Karpas-422 (cell line): Measurements from ENCODE around the gene ADK. TPM values are rescaled to one million over a fixed set of nuclear protein-coding genes. Genes with fewer than 3 reads are reported as not detected.
"Not testable (repeated sequence)": the region's sequence is repeated elsewhere in the genome, so short reads cannot be mapped to it uniquely, and the experiment has no call there.

Source experiments
- DNase-seq: peaks from one replicate; pipeline ENCODE4 v3.0.0-alpha.2; 2015
- H2AFZ ChIP-seq: fragments of 200-600 bp; sonication (generic); 2 replicates; pipeline ENCODE4 v1.6.1; 2014; ENCODE audit warnings: antibody characterized with exemption, low read length, mixed read lengths
- H3K27ac ChIP-seq: fragments of 200-600 bp; sonication (generic); 2 replicates; pipeline ENCODE4 v1.5.1; 2014; ENCODE audit warnings: mild to moderate bottlenecking, low read length, moderate library complexity
- H3K27me3 ChIP-seq: fragments of 200-600 bp; sonication (generic); 2 replicates; pipeline ENCODE4 v1.6.1; 2014; ENCODE audit warnings: low read length, mixed read lengths
- H3K36me3 ChIP-seq: fragments of 200-600 bp; sonication (generic); 2 replicates; pipeline ENCODE4 v1.6.1; 2014; ENCODE audit warnings: low read length, mixed read lengths; ENCODE audit not compliant: insufficient read depth
- H3K4me1 ChIP-seq: fragments of 200-600 bp; sonication (generic); 2 replicates; pipeline ENCODE4 v1.6.1; 2014; ENCODE audit warnings: mild to moderate bottlenecking, low read length, mixed read lengths
- H3K4me2 ChIP-seq: fragments of 200-600 bp; sonication (generic); 2 replicates; pipeline ENCODE4 v1.6.1; 2014; ENCODE audit warnings: low read length, low read depth, mild to moderate bottlenecking; ENCODE audit not compliant: poor library complexity, severe bottlenecking
- H3K4me3 ChIP-seq: fragments of 200-600 bp; sonication (generic); 2 replicates; pipeline ENCODE4 v1.5.1; 2014; ENCODE audit warnings: mild to moderate bottlenecking, antibody characterized with exemption, low read length, mixed read lengths
- H3K79me2 ChIP-seq: fragments of 200-600 bp; sonication (generic); 2 replicates; pipeline ENCODE4 v1.6.1; 2014; ENCODE audit warnings: mild to moderate bottlenecking, low read length, mixed read lengths
- H3K9ac ChIP-seq: fragments of 200-600 bp; sonication (generic); 2 replicates; pipeline ENCODE4 v1.6.0; 2014; ENCODE audit warnings: low read length
- H3K9me2 ChIP-seq: fragments of 200-600 bp; sonication (generic), shearing (Covaris generic); replicated peaks from 2 replicates; pipeline ENCODE4 v1.6.0; 2014; ENCODE audit warnings: mild to moderate bottlenecking, low read length, moderate library complexity; ENCODE audit not compliant: insufficient read depth
- H3K9me3 ChIP-seq: fragments of 300-700, 200-600 bp; sonication (generic); 2 replicates; pipeline ENCODE4 v1.6.1; 2014; ENCODE audit warnings: low read length, mixed read lengths
- H4K20me1 ChIP-seq: fragments of 200-600 bp; sonication (generic); 2 replicates; pipeline ENCODE4 v1.6.1; 2014; ENCODE audit warnings: mild to moderate bottlenecking, antibody characterized with exemption, low read length, low read depth; ENCODE audit not compliant: insufficient read depth
- total RNA-seq: library from RNA; depleted of rRNA; stranded (reverse); fragments of >200 nt; shearing (Covaris generic); gene quantifications from 2 replicates; pipeline ENCODE4 v1.2.3, GENCODE V29; 2014; ENCODE audit warnings: low replicate concordance

The ADK gene
- total RNA-seq, 1 experiment from 2014 or later: 41.4 TPM

- Histone ChIP-seq H3K9me3 (no peaks in the 10 kb centered on the region), H3K27ac (no peak overlapping the region), H3K9me2 (no peaks in the 10 kb centered on the region), H3K79me2 (0 out of 2 replicates have a peak, but pooled peaks cover 5% of the 10 kb centered on the region), H3K4me1 (peaks cover 3% of the 10 kb centered on the region; the same call in 1 of the 2 replicates), H3K27me3 (no peaks in the 10 kb centered on the region), H4K20me1 (no peaks in the 10 kb centered on the region), H3K4me3 (no peak overlapping the region), H2AFZ (no peak overlapping the region), H3K4me2 (no peak overlapping the region), H3K36me3 (no peaks in the 10 kb centered on the region), H3K9ac (no peak overlapping the region)
- DNase-seq: no peak
Measured at GRCh38 chr10:74544106-74544505, 393.1 kb downstream of the ADK start.

- Histone ChIP-seq H3K4me1 (peaks cover 3% of the 10 kb centered on the region; the same call in 1 of the 2 replicates), H2AFZ (no peak overlapping the region), H4K20me1 (no peaks in the 10 kb centered on the region), H3K36me3 (no peaks in the 10 kb centered on the region), H3K9ac (no peak overlapping the region), H3K9me3 (no peaks in the 10 kb centered on the region), H3K27ac (no peak overlapping the region), H3K4me2 (no peak overlapping the region), H3K79me2 (0 out of 2 replicates have a peak, but pooled peaks cover 5% of the 10 kb centered on the region), H3K9me2 (no peaks in the 10 kb centered on the region), H3K4me3 (no peak overlapping the region), H3K27me3 (no peaks in the 10 kb centered on the region)
- DNase-seq: no peak
Measured at GRCh38 chr10:74548676-74549075, 397.7 kb downstream of the ADK start.

GRCh38 chr10:74556072-74556705 lies 405.2 kb downstream of the ADK start:
- Histone ChIP-seq H3K27me3 (no peaks in the 10 kb centered on the region), H3K9me3 (no peaks in the 10 kb centered on the region), H3K27ac (no peak overlapping the region), H3K9me2 (no peaks in the 10 kb centered on the region), H3K36me3 (no peaks in the 10 kb centered on the region), H3K4me2 (no peak overlapping the region), H4K20me1 (no peaks in the 10 kb centered on the region), H3K4me1 (peaks cover 8% of the 10 kb centered on the region), H3K4me3 (no peak overlapping the region), H3K9ac (no peak overlapping the region), H2AFZ (no peak overlapping the region), H3K79me2 (no peaks in the 10 kb centered on the region)
- no peak for DNase-seq

GRCh38 chr10:74557098-74557497 lies 406.1 kb downstream of the ADK start:
- DNase-seq: no peak
- Histone ChIP-seq H3K27ac (no peak overlapping the region), H3K27me3 (no peaks in the 10 kb centered on the region), H3K79me2 (no peaks in the 10 kb centered on the region), H4K20me1 (no peaks in the 10 kb centered on the region), H3K9ac (no peak overlapping the region), H2AFZ (no peak overlapping the region), H3K9me2 (no peaks in the 10 kb centered on the region), H3K4me1 (peaks cover 8% of the 10 kb centered on the region), H3K36me3 (no peaks in the 10 kb centered on the region), H3K4me2 (no peak overlapping the region), H3K9me3 (no peaks in the 10 kb centered on the region), H3K4me3 (no peak overlapping the region)

GRCh38 chr10:74558403-74558802 lies 407.4 kb downstream of the ADK start:
- H4K20me1 ChIP-seq: no peaks in the 10 kb centered on the region
- H3K9me3 ChIP-seq: no peaks in the 10 kb centered on the region
- no peak overlapping the region for H3K4me3 ChIP-seq
- no peaks in the 10 kb centered on the region for H3K27me3 ChIP-seq
- H3K36me3 ChIP-seq: no peaks in the 10 kb centered on the region
- no peak overlapping the region for H3K27ac ChIP-seq
- DNase-seq: no peak
- no peaks in the 10 kb centered on the region for H3K9me2 ChIP-seq
- H3K4me2 ChIP-seq: no peak overlapping the region
- H3K79me2 ChIP-seq: no peaks in the 10 kb centered on the region
- peaks cover 8% of the 10 kb centered on the region for H3K4me1 ChIP-seq
- H2AFZ ChIP-seq: no peak overlapping the region
- no peak overlapping the region for H3K9ac ChIP-seq

GRCh38 chr10:74558897-74559296 lies 407.9 kb downstream of the ADK start:
- Histone ChIP-seq H3K4me2 (no peak overlapping the region), H3K9me2 (no peaks in the 10 kb centered on the region), H3K27ac (no peak overlapping the region), H4K20me1 (no peaks in the 10 kb centered on the region), H3K9ac (no peak overlapping the region), H3K4me3 (no peak overlapping the region), H3K79me2 (no peaks in the 10 kb centered on the region), H3K27me3 (no peaks in the 10 kb centered on the region), H3K9me3 (no peaks in the 10 kb centered on the region), H2AFZ (no peak overlapping the region), H3K36me3 (no peaks in the 10 kb centered on the region), H3K4me1 (peaks cover 8% of the 10 kb centered on the region)
- no peak for DNase-seq

GRCh38 chr10:74568896-74569295 lies 417.9 kb downstream of the ADK start:
- H3K27me3 ChIP-seq, H2AFZ ChIP-seq, H3K4me2 ChIP-seq, H3K9me2 ChIP-seq, H3K79me2 ChIP-seq, H3K9me3 ChIP-seq, H3K27ac ChIP-seq, H3K9ac ChIP-seq, H3K4me1 ChIP-seq, H3K4me3 ChIP-seq, H4K20me1 ChIP-seq, DNase-seq, H3K36me3 ChIP-seq: not testable (repeated sequence)

- not testable (repeated sequence) for H3K9me2 ChIP-seq, H3K27ac ChIP-seq, H2AFZ ChIP-seq, H4K20me1 ChIP-seq, H3K4me1 ChIP-seq, H3K4me2 ChIP-seq, H3K9ac ChIP-seq, H3K79me2 ChIP-seq, DNase-seq, H3K9me3 ChIP-seq, H3K27me3 ChIP-seq, H3K4me3 ChIP-seq, H3K36me3 ChIP-seq
Measured at GRCh38 chr10:74573497-74573896, 422.5 kb downstream of the ADK start.
